Testis (tissue), 3 donors: ENCODE results near the gene HHATL. TPM values are rescaled to one million over a fixed set of nuclear protein-coding genes. Genes with fewer than 3 reads are reported as not detected.

ENCODE experiments used
- DNase-seq: peaks from one replicate; pipeline ENCODE4 v3.0.0-alpha.2; 2019
- H3K27ac ChIP-seq, 2 donors: fragments of 200-600 bp; sonication (generic); one replicate each; pipeline ENCODE4 v1.5.1; 2019
- H3K27me3 ChIP-seq: fragments of 200-600 bp; sonication (generic); one replicate; pipeline ENCODE4 v1.5.1; 2019
- H3K36me3 ChIP-seq: fragments of 200-600 bp; sonication (generic); one replicate; pipeline ENCODE4 v1.5.1; 2017; ENCODE audit warnings: low read depth; ENCODE audit errors: missing control alignments
- H3K4me1 ChIP-seq: fragments of 200-600 bp; sonication (generic); one replicate; pipeline ENCODE4 v1.5.1; 2019
- H3K4me3 ChIP-seq, 2 donors: fragments of 200-600 bp; sonication (generic); one replicate each; pipeline ENCODE4 v1.5.1; 2017 to 2019
- H3K9me3 ChIP-seq: fragments of 200-600 bp; sonication (generic); one replicate; pipeline ENCODE4 v1.5.1; 2017
- POLR2A ChIP-seq: fragments of 450-650 bp; IDR thresholded peaks from one replicate; pipeline ENCODE4 v1.6.1; 2017; ENCODE audit warnings: antibody characterized with exemption, mild to moderate bottlenecking, moderate library complexity
- WGBS, 2 donors: methylation state at CpG; one replicate each; pipeline ENCODE4 v1.1.5; 2018; 5-methylcytosine and 5-hydroxymethylcytosine counted together
- intact Hi-C: fragments of 100-400 bp; cut with DNase I; formaldehyde crosslinking; loops from one replicate; pipeline ENCODE4 v1.15.1; 2023; ENCODE audit warnings: low total_unique reads
- polyA plus RNA-seq: library from polyadenylated mRNA; stranded (reverse); fragments of 350-450 nt; fragmentation: Illumina TruSeq; extraction: RNeasy Lipid Tissue Mini Kit (QIAGEN cat#74804); gene quantifications from one replicate; pipeline ENCODE4 v1.2.3, GENCODE V29; 2014; ENCODE audit warnings: low read depth, low replicate concordance; ENCODE audit not compliant: insufficient read depth
- total RNA-seq, 2 donors: library from RNA; depleted of rRNA; stranded (reverse); fragments of >200 nt; gene quantifications; one replicate each; pipeline ENCODE4 v1.2.3, GENCODE V29; 2016
- TF ChIP-seq, protein P1 (sequence below), 3 experiments: fragments of 450-650 bp in 2 of 3; fragments of 200-600 bp in 1 of 3; sonication (generic) in 1 of 3; IDR thresholded peaks; one replicate each; pipeline ENCODE4 v1.5.1; 2016 to 2019; ENCODE audit warnings: antibody characterized with exemption in 3 of 3, mild to moderate bottlenecking in 2 of 3, moderate library complexity in 1 of 3

HHATL gene
- total and polyA plus RNA-seq, 3 donors from 2014 or later: 6.1 to 7.2 (median 6.4) TPM

DNA sequence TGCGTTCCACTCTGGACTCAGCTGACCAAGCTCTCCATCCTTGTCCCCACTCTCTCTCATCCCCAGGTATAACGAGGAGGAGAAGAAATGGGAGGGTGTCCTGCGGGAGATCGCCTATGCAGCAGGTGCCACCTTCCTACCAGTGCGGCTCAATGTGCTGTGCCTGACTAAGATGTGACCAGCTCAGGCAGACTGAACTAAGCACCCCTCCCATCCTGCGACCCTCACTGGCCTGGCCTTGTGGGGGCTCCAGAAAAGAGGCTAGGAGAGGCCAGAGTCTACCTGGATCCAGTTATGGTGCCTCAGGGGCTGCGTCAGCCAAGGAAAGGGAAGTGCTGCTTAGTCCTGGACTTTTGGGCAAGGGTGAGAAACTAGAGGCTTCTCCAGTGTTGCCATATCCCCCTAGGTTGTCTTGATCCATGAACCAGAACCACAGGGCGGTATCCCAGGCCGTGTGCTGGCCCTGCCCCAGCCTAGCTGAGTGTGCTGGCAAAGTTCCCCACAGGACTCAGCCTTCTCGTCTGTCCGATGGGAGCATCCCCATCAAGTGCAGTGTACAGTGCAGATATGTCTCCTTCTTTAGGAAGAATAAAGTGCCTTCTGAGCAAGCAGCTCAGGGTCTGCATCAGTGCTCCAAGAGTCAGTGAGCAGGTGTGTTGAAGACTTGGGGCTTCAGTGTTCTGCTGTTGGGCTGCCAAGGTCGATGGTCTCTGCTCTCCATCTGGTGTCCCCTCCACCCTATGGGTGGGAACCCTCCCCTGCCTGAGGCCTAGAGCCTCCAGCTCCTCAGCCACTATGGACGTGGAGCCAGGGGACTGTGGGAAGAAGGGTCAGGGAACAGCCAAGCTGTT is 10.6 kb downstream of the HHATL start:
- TF ChIP-seq, protein P1, sequence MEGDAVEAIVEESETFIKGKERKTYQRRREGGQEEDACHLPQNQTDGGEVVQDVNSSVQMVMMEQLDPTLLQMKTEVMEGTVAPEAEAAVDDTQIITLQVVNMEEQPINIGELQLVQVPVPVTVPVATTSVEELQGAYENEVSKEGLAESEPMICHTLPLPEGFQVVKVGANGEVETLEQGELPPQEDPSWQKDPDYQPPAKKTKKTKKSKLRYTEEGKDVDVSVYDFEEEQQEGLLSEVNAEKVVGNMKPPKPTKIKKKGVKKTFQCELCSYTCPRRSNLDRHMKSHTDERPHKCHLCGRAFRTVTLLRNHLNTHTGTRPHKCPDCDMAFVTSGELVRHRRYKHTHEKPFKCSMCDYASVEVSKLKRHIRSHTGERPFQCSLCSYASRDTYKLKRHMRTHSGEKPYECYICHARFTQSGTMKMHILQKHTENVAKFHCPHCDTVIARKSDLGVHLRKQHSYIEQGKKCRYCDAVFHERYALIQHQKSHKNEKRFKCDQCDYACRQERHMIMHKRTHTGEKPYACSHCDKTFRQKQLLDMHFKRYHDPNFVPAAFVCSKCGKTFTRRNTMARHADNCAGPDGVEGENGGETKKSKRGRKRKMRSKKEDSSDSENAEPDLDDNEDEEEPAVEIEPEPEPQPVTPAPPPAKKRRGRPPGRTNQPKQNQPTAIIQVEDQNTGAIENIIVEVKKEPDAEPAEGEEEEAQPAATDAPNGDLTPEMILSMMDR (IDR thresholded peaks at IDR 0.05): no peak
- no peak for TF ChIP-seq POLR2A
- no peaks in the 10 kb centered on the region for H3K27me3 ChIP-seq
- 86 to 87% methylated on average over 4 to 13 of the region's 13 CpGs for WGBS, 2 donors
- intact Hi-C loops: no loop called here
- no peaks in the 10 kb centered on the region for H3K9me3 ChIP-seq
- H3K36me3 ChIP-seq: no peaks in the 10 kb centered on the region
- H3K27ac ChIP-seq: no peak overlapping the region
- H3K4me3 ChIP-seq: no peak overlapping the region
- H3K4me1 ChIP-seq: no peaks in the 10 kb centered on the region
- no peak for DNase-seq

DNA sequence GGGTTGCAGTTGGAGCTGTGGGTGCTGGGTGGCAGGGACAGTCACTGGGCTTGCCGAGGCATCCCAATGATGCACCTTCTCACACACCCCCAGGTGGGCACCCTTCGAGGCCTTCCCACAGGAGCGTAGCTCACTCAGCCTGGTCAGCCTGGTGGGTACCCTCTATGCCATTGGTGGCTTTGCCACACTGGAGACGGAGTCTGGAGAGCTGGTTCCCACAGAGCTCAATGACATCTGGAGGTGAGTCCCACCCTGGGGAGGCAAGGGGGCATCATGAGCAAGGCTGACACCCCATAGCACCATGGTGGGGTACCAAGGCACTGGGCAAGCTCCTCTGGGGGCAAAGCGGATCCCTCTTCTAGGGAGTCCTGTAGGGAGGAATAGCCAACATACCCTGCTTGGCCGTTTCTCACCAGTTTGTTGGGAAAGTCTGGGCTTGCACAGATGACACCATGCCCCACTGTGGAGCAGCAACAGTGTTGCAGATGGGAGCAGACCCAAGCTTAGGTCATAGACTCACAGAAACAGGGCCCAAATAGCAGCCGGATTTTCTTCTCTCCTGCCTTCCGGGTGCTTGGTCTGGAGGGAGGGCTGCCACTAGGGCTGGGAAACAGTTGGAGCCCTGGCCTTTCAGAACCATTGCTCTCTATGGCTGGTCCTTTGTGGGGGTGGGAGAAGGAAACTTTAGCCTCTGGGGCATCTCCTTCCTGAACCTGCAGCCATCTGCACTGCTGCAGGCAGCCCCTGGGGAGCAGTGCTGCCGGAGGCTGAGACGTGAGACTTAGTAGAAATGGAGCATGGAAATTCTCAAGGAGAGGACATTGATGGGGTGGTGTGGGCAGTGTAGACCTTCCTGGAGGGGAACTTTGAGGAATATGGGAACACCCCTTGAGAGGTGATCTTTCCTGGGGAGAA is 11.6 kb downstream of the HHATL start:
- 70 to 84% methylated on average over 10 of the region's 10 CpGs for WGBS, 2 donors
- DNase-seq: peak; percentile 68

DNA sequence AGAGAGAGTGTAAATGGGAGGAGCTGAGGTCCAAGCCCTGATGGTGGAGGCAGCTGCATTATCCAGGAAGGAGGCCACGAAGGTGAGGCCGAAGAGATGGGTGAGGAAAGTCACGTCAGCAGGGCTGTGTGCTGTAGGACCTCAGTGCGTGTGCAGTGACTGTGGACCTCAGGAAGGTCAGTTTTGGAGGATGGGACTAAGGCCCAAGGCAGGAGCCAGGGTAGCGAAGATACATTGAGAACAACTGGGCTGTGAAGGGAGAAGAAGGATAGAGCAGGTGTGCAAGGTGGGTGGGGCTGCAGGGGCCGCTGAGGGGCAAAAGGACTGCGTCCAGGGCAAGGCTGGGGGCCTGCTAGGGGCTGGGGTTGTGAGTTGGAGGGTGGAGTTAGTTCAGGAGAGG is 12.4 kb downstream of the HHATL start:
- H3K36me3 ChIP-seq: no peaks in the 10 kb centered on the region
- H3K27me3 ChIP-seq: no peaks in the 10 kb centered on the region
- no peak overlapping the region for H3K27ac ChIP-seq
- H3K4me3 ChIP-seq: no peak overlapping the region
- WGBS, 2 donors: 86 to 87% methylated on average over 7 of the region's 7 CpGs
- peaks cover 4% of the 10 kb centered on the region for H3K4me1 ChIP-seq
- no peak for DNase-seq
- intact Hi-C loops: no loop called here
- no peaks in the 10 kb centered on the region for H3K9me3 ChIP-seq
- TF ChIP-seq, protein P1 (IDR thresholded peaks at IDR 0.05): no peak
- TF ChIP-seq POLR2A: no peak

More for the DNA sequence above, 11.6 kb downstream of the HHATL start:
- TF ChIP-seq, protein P1 (IDR thresholded peaks at IDR 0.05): no peak
- no peak for TF ChIP-seq POLR2A
- no peak overlapping the region for H3K27ac ChIP-seq
- H3K9me3 ChIP-seq: no peaks in the 10 kb centered on the region
- H3K27me3 ChIP-seq: no peaks in the 10 kb centered on the region
- no peaks in the 10 kb centered on the region for H3K36me3 ChIP-seq
- intact Hi-C loops: no loop called here
- no peak overlapping the region for H3K4me3 ChIP-seq
- peaks cover under 1% of the 10 kb centered on the region for H3K4me1 ChIP-seq

DNA sequence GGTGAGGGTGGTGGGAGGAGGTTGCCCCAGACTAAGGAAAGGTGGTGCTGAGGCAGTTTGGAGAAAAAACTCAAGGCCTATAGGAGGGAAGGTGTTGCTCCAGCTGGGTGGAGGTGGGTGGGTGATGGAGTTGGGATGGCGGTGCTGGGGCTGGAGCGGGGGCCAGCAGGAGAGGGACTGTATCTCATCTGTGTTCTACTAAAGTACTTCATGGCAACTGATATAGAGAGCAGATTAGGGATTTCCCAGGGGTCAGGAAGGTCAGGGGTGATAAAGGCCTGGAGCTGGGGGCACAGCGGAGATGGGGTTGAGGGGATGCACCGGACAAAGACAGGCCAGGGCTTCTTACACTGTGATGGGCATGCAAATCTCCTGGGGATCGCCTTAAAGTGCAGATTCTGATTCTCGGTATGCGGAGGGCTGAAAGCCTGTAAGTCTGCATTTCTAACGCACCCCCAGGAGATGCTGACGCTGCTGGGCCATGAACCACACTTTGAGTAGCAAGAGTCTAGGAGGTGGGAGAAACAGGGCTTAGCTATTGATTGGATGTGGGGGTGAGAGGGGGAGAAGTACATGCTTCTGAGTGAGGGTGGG is 13.1 kb downstream of the HHATL start:
- no peak for TF ChIP-seq POLR2A
- TF ChIP-seq, protein P1 (IDR thresholded peaks at IDR 0.05): no peak
- H3K27me3 ChIP-seq: no peaks in the 10 kb centered on the region
- peaks cover 4% of the 10 kb centered on the region for H3K4me1 ChIP-seq
- no peak overlapping the region for H3K4me3 ChIP-seq
- WGBS, 2 donors: 79 to 84% methylated on average over 9 of the region's 9 CpGs
- H3K36me3 ChIP-seq: no peaks in the 10 kb centered on the region
- no peak overlapping the region for H3K27ac ChIP-seq
- intact Hi-C loops: no loop called here
- no peak for DNase-seq
- no peaks in the 10 kb centered on the region for H3K9me3 ChIP-seq
